ENCODE measurements around the gene PIF1.

GRCh38 chr15:64804619-64805018 lies 20.8 kb downstream of the PIF1 start:
- TF ChIP-seq EP300 (IDR thresholded peaks at IDR 0.05): no peak
- no peak for TF ChIP-seq CTCF (IDR thresholded peaks at IDR 0.05)
- no peak for TF ChIP-seq POLR2AphosphoS5 (IDR thresholded peaks at IDR 0.05)
